ENCODE data around the gene PAX8. TPM values are rescaled to one million over a fixed set of nuclear protein-coding genes. Genes with fewer than 3 reads are reported as not detected.

The PAX8 gene
- total and polyA plus RNA-seq, 2 experiments from 2014 or later = 0.21 to 0.32 TPM

- Mint-ChIP-seq H3K27ac (no peak overlapping the region), H3K9me3 (no peaks in the 10 kb centered on the region), H3K36me3 (ENCODE audit: low read depth) (no peaks in the 10 kb centered on the region), H3K4me3 (no peak overlapping the region), H3K4me1 (peaks cover 11% of the 10 kb centered on the region), H3K27me3 (ENCODE audit: insufficient read depth, low read depth, poor library complexity) (peaks cover 4% of the 10 kb centered on the region)
- Histone ChIP-seq H3K4me1 (ENCODE audit: insufficient read depth) (no peaks in the 10 kb centered on the region), H3K4me2 (no peak overlapping the region), H3K36me3 (ENCODE audit: insufficient read depth) (no peaks in the 10 kb centered on the region), H3K79me2 (replicated peaks; ENCODE audit: insufficient read depth) (0 out of 2 replicates have a peak, but pooled peaks cover 3% of the 10 kb centered on the region), H3K27me3 (ENCODE audit: insufficient read depth) (no peaks in the 10 kb centered on the region), H3K9me2 (ENCODE audit: insufficient read depth) (no peaks in the 10 kb centered on the region), H3F3A (replicated peaks; ENCODE audit: low read depth) (no peaks in the 10 kb centered on the region), H3K27ac (ENCODE audit: low read depth) (no peak overlapping the region), H2AFZ (no peak overlapping the region), H3K4me3 (no peak overlapping the region), H4K20me1 (replicated peaks; ENCODE audit: insufficient read depth) (no peaks in the 10 kb centered on the region)
- ATAC-seq = no peak
- TF ChIP-seq CREB1 (CRISPR knock-in tag; IDR thresholded peaks at IDR 0.05; ENCODE audit: low read depth) = no peak
- no peak for TF ChIP-seq ZNF331 (CRISPR knock-in tag; IDR thresholded peaks at IDR 0.05; ENCODE audit: low read depth)
- no peak for TF ChIP-seq ZNF114 (CRISPR knock-in tag; IDR thresholded peaks at IDR 0.05)
- TF ChIP-seq ETS1 (IDR thresholded peaks at IDR 0.05) = no peak
- no peak for TF ChIP-seq JUNB (IDR thresholded peaks at IDR 0.05; ENCODE audit: unreplicated experiment)
- no peak for TF ChIP-seq EZH2phosphoT487 (IDR thresholded peaks at IDR 0.05; ENCODE audit: unreplicated experiment)
- TF ChIP-seq ZNF462 (CRISPR knock-in tag; IDR thresholded peaks at IDR 0.05) = no peak
- no peak for TF ChIP-seq POLR2AphosphoS5 (IDR thresholded peaks at IDR 0.05; ENCODE audit: low read depth)
- TF ChIP-seq STAT1 (IDR thresholded peaks at IDR 0.05; ENCODE audit: unreplicated experiment) = no peak
- TF ChIP-seq NANOG (IDR thresholded peaks at IDR 0.05; ENCODE audit: borderline replicate concordance) = no peak
- no peak for TF ChIP-seq CTCF (conservative IDR thresholded peaks at IDR 0.05; ENCODE audit: low read depth in 2 of 2)
- no peak for TF ChIP-seq EZH2 (IDR thresholded peaks at IDR 0.05; ENCODE audit: low read depth, unreplicated experiment)
- TF ChIP-seq REST (IDR thresholded peaks at IDR 0.05; ENCODE audit: unreplicated experiment) = no peak
- DNase-seq (ENCODE audit: low spot score) = no peak
These were observed 36.4 kb downstream of the PAX8 start for GRCh38 chr2:113242327-113242726.

All from GM23338 (cell line).